Stimulated activated CD4-positive, alpha-beta T cell treated with anti-CD3 and anti-CD28 coated beads, Interleukin-1b, Interleukin-23, amount 100 ng/mL, for 24 hours (primary cell): ENCODE measurements around the gene ADARB2.
"Not testable (repeated sequence)": the region's sequence is repeated elsewhere in the genome, so short reads cannot be mapped to it uniquely, and the experiment has no call there.

Experiments used
- DNase-seq, 4 experiments: peaks; one replicate each; pipeline ENCODE4 v3.0.0-alpha.2; 2020; ENCODE audit warnings: low read depth in 4 of 4, low spot score in 1 of 4

Gene ADARB2

DNA sequence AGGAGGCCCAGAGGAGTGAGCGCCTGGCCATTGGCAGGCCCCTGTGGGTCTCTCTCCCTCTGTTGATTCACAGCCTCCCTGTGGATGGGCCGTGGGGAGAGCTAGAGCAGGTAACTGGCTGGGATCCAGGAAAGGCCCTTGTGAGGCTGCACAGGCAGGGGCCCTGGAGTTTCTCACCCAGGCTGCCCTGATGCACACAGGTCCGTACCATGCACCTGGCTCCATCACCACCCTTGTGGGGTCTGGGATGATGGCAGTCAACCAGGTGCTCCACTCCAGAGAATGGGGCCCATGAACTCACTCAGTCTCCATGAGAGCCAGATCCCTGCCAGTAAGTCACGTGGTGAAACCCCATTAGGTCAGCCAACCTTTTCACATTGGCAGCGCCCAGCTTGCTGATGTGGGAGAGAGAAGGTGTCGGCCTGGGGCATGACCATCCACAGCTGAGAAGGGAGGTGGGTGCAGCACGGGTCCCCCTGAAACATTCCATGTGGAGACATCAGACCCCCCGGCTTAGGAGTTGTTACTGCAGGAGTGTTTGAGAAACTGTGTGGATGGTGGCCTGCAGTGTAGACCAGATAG lies 320.8 kb downstream of the ADARB2 start:
- no peak for DNase-seq

- DNase-seq = no peak
These were observed 322.4 kb downstream of the ADARB2 start for GRCh38 chr10:1414893-1415292.

- not testable (repeated sequence) for DNase-seq
These were observed 323.0 kb downstream of the ADARB2 start for GRCh38 chr10:1414346-1414745.

DNA sequence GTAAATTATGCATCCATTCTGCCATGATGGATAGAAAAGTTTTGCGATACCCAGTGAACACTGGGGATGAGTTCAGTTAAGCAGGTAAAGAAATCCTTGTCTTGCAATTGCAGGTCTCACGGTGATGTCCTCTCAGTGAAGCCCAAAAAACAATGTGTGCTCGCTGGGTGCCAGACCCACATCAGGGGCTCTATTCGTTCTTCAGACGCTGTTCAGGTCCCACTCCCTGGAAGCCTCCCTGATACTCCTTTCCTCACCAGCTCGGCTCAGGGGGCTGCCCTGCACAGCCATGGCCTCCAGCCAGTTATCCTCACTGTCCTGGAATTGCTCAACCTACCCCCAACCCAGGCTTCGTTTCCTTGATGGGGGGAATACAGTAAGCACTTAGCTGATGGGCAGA lies 323.5 kb downstream of the ADARB2 start:
- DNase-seq = no peak

DNA sequence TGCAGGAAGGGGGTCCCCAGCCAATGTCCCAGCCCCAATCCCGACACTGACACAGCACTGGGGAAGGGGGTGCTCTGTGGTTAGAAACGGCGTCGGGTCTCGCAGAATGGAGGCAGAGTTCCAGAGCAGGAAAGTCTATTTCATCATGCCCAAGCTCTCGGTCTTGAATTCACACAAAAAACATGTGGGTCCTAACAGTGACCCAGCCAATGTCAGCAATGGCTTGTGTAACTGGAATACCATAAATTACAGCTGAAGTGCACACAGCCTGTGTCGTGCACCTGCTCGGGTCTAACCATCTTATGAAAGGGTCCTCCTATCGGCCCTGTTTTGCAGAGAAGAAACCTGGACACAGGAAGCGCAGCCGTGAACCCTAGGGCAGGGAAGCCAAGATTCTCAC lies 324.1 kb downstream of the ADARB2 start:
- no peak for DNase-seq

DNA sequence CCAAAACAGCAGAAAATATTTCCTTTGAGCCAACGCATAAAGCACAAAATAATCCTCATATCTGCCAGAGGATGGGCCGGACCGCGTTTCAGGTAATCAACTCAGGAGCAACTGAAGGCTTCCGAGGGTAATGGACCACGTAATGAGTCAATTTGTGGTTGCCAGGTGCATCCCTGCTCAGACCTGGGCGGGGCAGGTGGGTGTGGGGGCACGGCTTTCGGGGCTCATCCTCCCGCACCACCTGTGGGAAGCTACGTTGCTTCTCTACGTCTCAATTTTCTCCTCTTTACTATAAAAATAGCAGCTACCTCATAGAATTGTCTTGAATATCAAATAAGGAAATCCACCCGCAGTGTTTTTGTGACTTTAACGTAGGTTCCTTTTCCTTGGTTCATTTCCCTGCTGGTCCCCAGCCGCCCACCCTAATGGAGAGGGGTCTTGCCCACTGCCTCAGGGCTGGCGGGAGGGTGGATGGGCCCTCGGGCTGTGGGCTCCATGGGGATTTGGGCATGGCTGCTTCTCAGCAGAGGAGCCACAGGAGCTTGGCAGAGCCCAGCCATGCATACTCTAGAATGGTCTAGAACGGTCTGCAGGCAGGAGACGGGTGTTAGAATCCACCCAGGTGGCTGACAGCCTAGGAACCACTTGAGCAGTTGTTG lies 324.7 kb downstream of the ADARB2 start:
- DNase-seq = no peak

- DNase-seq = no peak
These were observed 325.4 kb downstream of the ADARB2 start for GRCh38 chr10:1411956-1412355.

GRCh38 chr10:1411451-1411850 lies 325.9 kb downstream of the ADARB2 start:
- DNase-seq = no peak

DNA sequence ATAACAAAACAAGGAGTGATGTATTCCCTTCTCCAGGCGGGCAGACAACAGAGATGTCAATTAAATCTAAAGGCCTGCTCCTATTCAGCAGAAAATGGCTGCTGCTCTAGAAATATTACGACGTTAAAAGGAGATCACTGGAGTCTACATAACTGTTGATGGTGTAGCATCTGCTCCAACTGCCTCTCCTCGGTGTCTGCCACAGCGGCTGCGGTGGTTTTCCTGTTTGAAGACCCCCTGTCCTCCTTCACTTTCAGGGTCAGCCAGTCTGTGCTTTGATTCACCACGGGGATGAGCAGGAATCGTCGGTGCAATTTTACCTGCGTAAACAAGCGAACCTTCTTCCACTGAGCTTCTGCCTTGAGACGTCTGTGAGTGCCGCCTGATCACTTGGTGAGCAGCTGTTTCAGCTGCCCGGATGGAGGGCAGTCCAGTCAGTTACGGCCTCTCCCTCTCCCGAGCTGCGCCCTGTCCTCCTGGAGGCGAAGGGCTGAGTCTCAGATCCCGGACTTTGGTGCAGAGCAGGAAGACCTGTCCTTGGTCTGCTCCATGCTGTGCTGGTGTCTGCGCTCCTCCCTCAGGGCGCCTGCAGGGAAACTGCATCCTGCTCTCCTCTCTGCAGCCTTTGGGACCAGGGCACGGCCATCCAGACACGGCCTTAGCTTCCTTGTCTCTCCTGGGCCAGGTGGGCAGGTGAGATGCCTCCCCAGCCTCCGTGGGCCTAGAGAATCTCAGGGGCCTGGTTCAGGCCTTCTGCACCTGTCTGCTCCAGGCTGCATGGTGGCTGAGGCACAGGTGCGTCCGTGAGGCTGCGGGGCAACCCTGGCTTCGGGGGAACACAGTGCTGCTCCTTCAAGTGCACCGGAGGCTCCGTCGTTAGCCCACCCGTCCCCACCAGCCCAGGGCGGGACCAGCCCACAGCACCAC lies 326.6 kb downstream of the ADARB2 start:
- DNase-seq = no peak

DNA sequence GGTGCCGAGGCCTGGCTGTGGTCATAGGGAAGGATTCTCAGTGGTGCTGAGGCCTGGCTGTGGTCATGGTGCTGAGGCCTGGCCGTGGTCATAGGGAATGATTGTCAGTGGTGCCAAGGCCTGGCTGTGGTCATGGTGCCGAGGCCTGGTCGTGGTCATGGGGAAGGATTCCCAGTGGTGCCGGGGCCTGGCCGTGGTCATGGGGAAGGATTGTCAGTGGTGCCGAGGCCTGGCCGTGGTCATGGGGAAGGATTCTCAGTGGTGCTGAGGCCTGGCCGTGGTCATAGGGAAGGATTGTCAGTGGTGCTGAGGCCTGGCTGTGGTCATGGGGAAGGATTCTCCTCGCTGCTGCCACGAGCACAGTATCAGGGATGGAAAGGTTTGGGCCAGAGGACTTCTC lies 327.3 kb downstream of the ADARB2 start:
- no peak for DNase-seq

DNA sequence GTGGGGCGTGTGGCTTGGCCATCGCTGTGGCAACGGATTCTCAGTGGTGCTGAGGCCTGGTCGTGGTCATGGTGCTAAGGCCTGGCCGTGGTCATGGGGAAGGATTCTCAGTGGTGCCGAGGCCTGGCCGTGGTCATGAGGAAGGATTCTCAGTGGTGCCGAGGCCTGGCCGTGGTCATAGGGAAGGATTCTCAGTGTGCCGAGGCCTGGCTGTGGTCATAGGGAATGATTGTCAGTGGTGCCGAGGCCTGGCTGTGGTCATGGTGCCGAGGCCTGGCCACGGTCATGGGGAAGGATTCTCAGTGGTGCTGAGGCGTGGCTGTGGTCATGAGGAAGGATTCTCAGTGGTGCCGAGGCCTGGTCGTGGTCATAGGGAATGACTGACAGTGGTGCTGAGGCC lies 327.9 kb downstream of the ADARB2 start:
- DNase-seq = no peak

DNA sequence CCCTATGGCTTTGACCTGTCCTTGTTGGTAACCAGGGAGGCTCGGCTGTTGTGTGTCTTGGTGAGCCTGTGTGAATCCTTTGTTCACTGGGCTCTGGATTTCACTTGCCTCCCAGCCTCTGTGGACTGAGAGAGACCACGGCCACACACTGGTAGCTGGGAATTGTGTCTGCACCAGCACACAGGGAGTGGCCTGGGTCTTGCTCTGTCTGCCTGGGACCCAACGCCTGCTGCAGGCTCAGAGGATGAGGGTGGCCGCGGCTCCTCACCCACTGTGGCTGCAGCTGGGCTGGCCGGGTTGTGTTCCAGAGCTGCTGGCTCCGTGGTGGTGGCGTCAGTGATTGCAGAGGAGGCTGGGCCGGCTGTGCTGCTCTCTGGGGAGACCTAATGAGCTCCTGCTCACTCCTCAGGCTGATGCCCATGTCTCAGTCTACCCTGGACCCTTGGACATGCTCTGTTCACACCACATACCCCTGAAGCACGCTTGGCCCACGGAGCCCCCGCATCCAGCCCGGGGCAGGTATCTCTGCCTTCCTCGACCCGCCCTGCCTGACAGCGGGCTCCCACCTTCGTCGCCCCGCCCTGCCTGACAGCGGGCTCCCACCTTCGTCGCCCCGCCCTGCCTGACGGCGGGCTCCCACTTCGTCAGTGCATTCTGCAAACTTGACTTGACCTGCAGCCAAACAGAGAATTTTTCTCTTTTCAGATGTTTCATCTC lies 328.5 kb downstream of the ADARB2 start:
- DNase-seq = no peak

DNA sequence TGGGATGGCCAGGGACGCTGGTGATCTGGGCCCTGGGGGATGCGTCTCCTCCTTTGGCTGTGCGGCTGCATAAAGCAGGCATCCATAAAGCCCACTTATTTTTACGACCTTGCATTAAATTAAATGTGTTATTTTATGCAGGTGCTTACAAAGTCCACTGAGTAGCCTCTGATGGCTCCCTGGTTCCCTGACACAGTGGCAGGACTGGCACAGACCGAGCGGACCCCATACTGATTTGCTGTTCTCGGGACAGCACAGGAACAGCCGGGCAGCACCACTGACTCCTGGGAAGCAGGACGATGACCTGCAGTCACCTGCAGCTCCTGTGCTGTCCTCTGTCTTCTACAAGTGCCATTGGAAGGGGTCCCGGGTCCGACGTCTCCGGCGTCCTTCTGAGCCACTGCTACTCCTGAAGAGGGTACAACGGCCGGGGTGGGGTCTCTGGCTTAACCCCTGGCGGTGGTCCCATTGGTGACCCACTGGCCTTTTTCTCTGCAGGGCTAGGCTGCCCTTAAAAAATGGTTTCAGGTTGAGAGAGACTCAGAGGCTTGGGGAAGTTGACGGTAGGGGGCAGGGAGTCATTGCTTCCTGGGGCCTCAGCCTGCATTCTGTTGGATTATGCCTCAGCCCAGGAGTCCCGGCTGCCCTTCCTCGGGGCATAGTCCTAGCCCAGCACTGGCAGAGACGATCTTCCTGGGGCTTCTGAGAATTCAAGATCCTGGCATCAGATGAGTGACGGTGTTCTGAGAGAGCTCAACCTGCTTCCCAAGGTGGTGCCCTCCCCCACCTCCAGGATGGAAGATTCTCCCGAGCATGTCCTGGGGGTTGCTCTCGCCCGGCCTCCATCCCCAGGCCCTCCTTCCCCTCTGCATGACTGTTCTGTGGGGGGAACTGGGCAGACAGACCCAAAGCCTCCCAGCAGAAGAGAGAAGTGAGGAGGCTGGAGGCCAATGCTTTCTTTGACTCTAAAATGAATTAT lies 330.1 kb downstream of the ADARB2 start:
- DNase-seq = no peak

GRCh38 chr10:1406132-1406966 lies 331.0 kb downstream of the ADARB2 start:
- DNase-seq = no peak

- DNase-seq = no peak
These were observed 332.7 kb downstream of the ADARB2 start for GRCh38 chr10:1404323-1405260.

- DNase-seq = no peak
These were observed 333.6 kb downstream of the ADARB2 start for GRCh38 chr10:1403508-1404322.

- DNase-seq = no peak
These were observed 334.4 kb downstream of the ADARB2 start for GRCh38 chr10:1402816-1403507.
